GM18517 (cell line): ENCODE data around the gene FAM107B.

Experiments used
- ATAC-seq: cut with Tn5 transposase; IDR thresholded peaks from one replicate; pipeline ENCODE4 v1.9.1; 2021; ENCODE audit warnings: mild to moderate bottlenecking, moderate library complexity; ENCODE audit not compliant: unreplicated experiment

The FAM107B gene

DNA sequence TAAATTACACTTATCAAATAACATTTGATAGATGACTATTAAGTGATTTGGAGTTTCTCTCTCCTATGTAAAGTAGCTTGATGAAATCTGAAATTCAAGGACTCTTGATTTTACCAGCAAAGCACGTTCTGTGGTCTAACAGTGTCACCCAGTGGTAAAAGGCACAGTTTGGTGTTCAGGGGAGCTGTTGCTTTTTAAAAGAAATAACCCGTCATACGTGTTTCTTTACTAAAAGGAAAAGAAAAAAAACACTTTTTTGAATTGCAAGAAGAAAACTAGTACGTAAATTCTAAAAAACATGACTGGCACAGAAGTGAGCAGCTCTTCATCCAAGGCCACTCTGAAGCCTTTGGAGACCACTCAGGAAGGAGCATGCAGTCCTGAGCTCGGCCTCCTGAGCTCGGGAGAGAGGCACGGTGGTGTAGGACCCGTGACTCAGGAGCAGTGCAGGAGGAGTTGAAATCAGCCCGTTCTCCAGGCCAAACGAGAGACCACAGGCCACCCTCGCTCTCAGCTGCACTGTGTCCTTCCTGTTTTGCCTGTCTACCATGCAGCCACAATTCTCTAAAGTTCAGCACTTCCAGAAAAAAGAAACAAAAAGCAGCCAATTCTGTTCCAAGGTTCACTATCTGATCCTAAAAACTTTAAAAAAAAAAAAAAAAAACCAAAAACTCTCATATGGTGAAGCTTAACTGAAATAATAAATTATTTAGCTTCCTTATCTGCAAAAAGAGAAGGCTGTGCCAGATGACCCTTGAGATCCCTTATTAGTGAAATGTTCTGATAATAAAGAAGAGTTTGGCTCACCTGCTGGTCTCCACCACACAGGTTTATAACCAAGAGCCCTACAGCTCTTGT lies 231.4 kb downstream of the FAM107B start:
- ATAC-seq: no peak

DNA sequence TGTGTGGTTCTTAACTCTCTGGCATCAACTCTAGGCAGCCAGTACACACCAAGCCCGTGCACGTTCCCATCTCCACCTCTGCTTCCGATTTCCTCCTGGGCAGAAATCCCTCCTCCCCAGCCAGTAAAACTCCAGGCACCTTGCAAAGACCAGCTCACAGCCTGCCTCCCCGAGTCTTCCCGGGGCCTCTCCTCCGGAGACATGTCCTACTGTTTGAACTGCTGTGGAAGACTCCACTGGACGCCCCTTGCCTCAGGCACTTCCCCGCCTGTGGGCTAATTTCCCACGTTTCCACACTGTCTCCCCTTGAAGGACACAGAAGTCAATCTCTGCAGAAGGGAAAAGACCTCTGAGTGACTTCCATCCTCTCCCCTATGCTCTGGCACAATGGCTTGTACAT lies 233.3 kb downstream of the FAM107B start:
- no peak for ATAC-seq

DNA sequence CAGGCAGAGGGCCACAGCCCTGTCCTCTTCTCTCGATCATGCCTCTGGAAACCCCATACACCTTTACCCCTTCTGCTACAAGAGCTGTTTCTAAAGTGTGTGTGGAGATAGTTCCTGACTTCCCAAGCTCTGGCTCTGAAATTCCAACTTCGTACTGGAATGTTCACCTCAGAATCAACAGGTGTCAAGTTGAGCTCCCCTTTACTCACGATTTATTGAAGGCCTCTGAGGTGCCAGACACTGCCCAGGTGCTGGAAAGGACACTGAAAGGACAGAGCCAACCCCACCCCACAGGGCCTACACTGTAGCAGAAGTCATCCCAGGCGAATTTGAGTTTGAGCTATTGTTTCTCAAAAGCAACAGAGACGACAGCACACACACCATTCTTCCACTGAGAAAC lies 234.1 kb downstream of the FAM107B start:
- no peak for ATAC-seq

DNA sequence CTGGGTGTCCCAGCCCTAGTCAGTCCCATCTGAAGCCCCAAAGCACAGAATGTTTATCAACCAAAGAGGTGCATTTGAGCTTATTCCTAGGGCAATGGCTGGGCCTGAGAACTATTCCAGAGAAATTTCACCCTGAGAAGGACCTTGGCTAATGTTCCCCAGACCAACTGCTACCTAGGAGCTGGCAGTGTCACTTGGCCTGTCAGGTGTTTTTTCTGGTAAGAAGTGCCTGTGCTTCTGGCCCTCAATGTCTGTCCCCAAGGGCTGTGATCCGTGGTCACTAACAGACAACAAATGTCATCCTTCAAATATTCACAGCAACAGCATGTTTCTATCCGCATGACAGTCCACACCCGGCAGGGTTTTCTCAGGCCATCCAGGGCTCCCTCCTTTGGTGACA lies 234.6 kb downstream of the FAM107B start:
- ATAC-seq: no peak

DNA sequence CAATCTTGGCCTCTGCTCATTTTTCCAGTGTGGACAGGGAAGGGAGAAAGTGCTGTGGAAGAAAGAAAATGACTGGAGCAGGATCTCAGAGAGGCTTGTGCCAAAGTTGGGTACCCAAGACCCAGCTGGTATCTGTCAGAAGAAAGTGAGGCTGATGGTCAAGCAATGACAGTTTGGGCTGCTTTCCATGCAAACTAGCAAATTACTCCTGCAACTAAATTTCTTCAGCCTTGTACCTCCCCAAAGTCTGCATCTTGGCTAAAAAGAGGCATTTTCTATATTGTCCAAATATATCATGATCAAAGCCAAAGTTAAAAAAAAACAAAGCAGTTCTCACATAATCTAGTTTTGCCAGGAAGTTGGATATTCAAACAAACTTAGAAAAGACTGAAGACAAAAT lies 235.5 kb downstream of the FAM107B start:
- no peak for ATAC-seq

DNA sequence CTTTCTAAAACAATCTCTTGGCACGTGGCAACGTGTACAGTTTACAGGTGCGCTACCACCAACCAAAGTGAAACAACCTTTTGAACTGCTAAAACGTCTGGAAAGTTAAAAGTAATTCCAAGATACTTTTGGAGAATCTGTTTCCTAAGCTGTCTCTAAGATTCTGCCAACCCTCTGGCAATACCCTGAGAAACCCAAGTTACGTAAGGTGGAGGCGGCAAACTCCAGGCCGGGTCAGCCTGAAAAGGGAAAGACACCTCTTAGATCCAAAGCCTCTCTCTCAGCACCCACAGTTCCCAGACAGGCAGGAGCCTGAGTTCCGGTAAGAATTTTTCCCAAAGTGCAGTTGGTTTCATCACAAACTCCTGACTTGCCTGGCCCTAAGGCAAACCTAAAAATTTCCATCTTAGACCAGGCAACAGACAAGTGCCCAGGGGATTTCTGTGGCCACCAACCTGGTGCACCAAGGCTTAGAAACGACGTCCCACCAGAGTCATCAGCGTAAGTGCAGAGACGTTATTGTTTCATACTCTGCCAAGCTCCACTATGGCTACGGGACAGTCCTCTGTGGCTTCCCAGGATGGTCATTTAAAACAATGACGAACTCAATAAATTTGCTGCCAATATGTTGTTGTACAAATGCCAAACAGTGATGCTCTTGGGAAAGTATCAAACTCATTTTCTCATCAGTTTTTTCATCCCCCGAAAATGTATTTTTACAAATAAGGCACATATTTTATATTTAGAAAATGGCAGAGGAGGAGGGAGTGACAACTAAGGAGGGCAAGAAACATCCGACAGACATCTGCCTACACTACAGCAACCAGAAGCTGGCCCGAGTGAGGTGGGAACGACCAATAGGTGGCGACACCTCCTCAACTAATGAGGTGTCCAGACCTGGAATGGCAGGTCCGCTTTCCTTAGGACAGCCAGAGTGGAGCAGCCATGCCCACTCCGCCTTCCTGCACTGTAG lies 238.2 kb downstream of the FAM107B start:
- ATAC-seq: no peak

DNA sequence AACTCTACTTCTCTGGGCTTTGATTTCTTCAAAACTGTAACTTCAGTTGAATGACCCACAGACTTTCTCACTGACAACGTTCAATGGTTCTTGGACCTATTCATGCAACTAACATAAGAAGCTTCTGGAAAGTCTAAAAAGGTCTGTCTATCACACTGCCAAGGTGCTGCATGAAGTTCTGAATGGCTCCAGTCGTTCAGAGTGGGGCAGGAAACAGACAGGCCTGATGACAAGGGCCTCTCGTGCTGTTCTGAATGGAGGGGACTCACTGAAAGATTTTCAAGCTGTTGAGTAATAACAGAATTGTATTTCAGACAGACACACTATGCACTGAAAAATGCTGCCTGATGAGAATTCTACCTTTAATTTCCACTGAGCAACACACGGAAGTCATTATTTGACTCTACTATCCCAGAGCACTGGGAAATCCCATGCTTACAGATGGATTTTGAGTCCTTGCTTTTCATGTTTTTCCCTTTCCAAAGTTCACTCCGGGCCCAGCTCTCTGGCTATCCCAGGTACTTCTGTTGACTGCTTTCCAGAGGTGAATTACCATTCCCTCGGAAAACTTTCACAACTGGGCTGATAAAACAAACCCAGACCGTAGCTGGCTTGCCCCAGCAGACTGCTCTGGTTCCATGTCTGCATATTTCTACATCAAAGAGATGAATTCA lies 239.1 kb downstream of the FAM107B start:
- ATAC-seq: no peak

DNA sequence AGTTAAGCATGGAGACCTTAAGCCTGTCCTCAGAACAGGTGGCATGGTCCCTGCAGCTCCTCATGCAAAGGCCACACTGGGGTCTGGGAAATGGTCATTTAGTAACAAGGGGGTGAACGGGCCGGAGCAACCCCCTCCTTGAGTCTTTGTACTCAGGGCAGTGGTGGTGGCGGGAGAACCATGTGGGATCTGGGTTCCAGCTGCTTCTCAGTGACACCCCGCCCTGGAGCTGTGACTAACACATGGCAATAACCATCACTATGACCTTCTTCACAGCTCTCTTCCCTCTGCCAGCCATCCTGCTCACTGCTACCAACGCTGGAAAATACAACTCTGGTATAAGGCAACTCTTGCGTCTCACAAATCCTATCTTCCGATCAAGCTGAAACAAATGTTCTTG lies 240.5 kb downstream of the FAM107B start:
- ATAC-seq: no peak

DNA sequence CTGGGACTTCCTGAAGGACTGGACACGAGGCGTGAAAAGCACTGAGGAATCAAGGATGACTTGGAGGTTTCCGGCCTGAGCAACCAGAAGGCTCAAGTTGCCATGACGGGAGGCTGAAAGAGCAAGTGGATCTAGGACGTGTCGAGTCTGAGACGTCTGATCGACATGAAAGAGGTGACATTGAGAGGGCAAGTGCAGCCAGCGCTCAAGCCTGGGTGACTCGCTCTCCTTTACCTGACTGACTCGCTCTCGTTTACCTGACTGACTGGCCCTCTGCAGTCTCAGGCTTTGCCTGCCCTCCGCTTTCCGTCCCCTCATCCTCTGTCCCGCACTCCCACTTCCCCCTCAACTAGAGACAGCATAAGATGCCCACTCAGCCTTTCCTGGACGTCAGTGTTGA lies 241.4 kb downstream of the FAM107B start:
- no peak for ATAC-seq

DNA sequence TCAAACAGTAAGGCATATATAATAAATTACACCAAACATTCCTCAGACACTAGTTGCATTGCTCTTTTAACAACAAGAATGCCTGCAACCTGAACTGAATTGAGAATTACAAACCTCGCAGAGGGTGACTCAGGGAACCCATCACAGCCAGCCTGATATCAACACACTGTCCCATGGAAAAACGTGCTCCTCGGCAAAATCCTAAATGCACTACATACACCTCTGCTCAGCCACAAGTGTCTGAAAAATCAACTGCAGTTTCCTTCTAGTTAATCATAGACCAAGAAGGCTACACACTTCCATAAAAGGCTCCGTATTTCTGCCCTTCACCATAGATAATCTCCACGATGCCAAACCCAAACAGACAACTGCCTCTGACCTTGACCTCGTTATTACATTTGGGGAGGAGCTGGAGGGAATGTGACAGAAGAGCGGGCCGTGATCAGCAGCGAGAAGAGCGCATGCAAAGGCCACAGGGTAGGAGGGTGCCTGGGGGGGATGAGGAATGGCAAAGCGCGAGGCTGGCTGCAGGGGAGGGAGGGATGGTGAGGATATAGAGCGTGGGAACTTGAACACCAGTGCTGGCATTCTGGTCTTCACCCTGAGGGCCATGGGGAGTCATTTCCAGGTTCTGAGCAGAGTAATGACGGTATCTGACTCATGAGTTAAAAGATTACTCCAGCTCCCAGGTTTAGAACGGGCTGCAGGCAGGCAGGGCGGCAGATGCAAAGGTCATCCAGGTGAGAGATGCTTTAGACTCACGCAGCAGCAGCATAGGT lies 242.0 kb downstream of the FAM107B start:
- ATAC-seq: no peak

DNA sequence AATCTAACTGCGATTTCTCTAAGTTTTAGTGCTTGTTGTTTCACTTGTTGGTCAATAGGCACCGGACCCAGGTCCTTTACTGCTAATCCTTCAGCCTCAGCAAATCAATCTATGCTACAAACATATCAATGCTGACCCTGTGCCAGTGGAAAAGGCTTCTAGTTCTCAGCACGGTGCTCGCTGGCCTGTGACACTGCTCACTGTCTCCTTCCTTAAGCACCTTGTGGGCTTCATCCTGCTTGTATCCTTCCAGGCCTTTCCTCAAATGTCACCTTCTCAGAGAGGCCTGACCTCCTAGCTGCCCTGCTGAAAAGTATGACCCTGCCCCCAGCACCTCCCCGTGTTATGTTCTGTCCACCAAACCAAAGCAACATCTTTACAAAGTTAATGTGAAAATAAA lies 242.7 kb downstream of the FAM107B start:
- ATAC-seq: no peak

DNA sequence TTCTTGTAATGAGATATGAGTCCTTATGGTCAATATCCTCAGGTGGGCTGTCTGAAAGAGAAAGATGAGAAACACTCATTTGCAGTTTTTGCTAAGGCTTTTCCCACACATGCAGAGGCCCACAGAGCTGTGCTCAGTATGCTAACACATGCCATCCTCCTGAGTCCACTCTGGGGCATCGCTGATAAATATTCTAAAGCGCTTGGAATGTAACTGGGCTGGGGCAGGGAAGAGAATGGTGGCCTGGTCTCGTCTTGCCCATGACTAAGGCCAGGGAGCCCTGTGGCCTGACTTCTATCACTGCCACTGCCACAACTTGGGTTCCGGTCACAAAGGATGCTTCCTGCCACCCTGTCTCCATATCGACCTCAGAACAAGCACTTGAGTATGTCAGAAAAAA lies 244.2 kb downstream of the FAM107B start:
- ATAC-seq: no peak

DNA sequence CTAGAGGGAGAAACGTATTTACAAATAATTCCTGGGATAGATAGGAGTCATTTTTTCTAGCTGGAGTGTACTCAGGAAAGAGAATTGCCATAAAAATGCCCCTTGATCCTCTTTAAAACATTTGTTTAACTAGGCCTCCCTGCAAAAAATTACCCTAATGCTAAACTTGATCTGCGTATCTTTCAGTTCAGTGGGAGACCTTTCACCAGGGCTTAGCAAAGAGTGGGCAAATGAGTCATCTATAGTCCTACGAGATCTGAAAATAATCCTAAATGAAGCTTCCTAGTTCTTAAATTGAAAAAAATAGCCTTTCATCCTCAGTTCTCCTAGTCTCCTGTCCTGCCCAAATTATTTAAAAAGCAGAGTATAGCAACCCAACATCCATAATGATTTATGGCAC lies 245.3 kb downstream of the FAM107B start:
- no peak for ATAC-seq

DNA sequence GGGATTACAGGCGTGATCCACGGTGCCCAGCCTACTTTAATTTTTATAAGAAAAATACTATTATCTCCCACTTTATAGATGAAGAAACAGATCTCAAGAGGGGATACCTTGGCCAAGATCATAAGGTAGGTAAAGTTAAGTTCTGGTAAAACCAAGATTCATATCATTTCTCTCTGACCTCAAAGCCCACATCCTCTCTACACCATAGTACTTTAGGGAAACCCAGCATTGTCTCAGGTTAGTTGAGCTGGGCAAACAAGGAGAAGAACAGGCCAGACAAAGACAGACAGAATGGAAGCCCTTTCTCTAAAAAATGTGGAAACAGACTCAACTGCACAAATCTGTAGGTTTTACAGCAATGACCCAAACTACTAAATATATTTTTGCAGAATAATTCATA lies 246.2 kb downstream of the FAM107B start:
- ATAC-seq: no peak

DNA sequence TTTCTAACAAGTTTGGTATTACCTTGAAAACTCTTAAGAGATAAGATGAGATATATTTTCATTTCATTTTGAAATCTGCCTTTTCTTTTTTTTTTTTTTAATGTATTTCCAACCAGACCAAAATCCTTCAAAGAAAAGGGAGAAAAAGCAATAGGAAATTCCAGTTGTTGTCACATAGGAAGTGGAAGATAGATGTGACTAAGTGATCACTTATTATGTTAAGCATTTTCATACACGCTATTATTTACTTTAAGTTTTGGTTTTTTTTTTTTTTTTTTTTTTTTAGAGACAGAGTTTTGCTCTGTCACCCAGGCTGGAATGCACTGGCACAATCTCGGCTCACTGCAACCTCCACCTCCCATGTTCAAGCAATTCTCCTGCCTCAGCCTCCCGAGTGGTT lies 246.8 kb downstream of the FAM107B start:
- no peak for ATAC-seq

DNA sequence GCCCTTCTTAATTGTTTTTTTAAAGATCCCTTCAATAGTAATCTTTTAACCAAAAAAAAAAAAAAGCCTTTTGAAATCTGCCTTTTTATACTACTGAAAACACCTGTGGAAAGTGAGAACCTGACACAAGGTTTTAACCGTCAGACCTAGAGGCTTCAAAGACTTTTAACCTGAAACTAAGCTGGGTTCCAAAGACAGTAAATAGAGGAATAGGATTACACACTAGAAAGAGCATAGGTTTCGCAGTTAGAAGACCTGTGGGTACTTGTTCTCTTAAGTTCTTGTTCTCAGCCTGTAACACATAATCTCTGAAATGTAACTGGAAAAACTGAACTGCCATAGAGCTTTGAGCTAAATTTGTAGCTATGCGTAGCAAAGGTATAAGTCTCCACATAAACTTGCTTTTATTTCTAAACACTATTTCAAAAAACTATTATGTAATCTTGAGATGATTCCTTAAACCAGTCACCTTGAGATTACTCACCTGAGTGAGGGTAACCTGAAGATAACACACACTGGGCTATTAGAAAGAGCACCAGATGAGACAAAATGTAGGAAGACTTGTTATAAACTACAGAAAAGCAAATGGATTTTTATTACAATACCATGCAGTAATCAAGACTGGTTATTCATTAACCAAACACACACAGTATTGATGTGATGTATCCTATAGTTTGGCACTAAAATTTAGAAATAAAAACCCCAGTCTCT lies 247.4 kb downstream of the FAM107B start:
- no peak for ATAC-seq

DNA sequence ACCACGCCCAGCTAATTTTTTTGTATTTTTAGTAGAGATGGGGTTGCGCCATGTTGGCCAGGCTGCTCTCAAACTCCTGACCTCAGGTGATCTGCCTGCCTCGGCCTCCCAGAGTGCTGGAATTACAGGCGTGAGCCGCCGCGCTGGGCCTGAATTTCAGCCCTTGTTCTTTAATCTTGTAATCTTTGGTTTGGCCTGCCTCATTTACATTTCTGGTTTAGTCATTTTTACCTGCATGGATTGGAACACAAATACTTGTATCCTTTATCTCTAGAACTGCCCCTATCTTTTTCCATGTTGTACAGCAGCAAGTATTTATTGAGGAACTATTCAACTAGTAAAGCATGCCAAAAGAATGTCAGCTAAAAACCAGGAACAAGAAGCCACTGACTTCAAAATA lies 248.4 kb downstream of the FAM107B start:
- no peak for ATAC-seq

DNA sequence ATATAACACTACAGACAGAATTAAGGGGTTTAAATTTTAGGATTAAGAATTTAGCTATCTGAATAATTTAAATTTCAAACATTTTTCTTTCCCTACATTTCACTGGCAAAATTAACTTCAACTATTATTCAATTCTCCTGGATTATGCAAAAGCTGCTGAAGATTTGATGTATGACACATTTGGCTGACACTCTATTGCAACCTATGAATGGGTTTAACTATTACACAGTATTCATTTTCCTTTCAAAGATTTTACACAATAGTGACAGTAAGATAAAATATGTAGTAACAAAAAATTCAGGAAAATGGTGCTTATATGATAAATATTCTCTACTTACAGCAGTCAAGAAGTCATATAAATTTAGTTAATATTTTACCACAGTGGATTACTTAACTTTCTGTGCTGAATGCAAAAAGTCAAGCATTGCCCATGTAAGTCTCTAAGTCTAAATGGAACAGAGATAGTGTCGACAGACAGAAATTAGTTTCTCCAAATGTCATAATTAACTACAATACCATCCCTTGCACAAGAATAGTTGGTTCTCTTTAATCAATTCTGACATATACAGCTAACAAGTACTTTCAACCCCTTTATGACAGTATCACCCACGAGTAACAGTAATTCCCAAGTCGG lies 249.9 kb downstream of the FAM107B start:
- ATAC-seq: no peak

DNA sequence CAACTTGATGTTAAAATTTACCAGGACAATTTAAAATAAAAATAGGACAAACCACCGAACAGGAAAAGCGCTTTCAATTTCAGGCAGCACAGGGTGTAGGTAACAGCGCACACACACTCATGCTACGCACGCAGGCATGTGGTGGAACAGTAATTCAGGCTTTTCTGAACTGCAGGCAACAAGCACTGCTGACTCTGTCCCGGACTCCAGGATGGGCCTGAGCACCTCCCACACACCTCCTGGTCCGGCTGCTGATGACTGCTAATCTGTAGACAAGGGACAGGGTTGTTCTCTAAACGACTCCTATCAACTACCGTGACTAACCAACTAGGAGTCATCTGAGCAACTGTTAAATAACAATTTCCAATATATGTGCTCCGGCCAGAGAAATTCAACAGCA lies 251.4 kb downstream of the FAM107B start:
- no peak for ATAC-seq

DNA sequence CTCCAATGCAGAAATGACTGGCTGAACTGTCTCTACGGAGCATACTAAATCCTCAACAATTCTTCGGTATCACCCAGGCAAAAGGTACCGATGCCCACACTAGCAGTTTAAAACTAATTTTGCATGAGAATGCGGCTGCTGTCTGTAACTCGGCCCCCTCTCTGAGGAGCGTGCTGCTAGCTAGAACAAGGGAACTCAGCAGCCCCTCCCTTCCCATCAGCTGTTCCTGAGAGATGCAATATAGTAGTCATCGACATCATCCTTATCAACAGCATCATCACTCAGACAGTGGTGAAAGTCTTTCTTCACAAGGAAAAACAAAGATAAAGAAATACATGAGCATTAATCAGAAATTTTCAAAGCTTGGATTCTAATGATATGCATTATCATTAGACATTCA lies 254.9 kb downstream of the FAM107B start:
- ATAC-seq: no peak
